ENCODE measurements around the gene PDE4B.

PDE4B gene

DNA sequence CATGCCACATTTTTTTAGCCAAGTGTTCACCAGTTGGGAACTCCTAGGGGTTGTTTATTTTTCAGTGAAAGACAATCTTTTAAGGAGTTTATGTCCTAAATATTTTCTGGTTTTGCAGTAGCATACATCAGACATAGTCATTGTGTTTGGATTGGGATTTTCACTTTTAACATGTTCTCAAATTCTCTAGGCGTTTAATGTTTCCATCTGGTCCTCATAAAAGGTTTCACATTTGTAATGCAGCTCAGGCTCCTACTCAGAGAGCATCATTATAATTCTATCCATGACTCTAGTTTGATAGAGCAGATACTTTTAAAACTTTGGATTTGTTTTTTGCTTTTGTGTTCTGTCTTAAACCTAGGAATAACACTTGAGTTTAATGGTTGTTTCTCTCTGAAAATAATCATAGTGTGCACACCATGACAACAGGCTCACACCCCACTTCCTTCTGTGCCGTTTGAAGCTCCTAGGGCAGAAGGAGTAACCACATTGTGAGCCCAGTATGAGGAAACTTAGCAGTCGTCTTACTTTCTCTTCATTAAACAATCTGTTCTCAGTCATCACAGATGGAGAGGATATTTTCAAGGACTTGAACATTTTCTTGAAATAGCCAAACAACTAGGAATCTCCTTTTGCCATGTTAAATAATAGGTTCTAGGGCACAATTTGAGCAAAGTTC, 219.6 kb downstream of the PDE4B start:
- TF ChIP-seq, protein P1, sequence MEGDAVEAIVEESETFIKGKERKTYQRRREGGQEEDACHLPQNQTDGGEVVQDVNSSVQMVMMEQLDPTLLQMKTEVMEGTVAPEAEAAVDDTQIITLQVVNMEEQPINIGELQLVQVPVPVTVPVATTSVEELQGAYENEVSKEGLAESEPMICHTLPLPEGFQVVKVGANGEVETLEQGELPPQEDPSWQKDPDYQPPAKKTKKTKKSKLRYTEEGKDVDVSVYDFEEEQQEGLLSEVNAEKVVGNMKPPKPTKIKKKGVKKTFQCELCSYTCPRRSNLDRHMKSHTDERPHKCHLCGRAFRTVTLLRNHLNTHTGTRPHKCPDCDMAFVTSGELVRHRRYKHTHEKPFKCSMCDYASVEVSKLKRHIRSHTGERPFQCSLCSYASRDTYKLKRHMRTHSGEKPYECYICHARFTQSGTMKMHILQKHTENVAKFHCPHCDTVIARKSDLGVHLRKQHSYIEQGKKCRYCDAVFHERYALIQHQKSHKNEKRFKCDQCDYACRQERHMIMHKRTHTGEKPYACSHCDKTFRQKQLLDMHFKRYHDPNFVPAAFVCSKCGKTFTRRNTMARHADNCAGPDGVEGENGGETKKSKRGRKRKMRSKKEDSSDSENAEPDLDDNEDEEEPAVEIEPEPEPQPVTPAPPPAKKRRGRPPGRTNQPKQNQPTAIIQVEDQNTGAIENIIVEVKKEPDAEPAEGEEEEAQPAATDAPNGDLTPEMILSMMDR (IDR thresholded peaks at IDR 0.05; ENCODE audit: low read depth, low read length) = no peak
- H3K4me3 ChIP-seq (ENCODE audit: low read depth, low read length) = no peak overlapping the region
- in situ Hi-C loops (cut with HindIII; ENCODE audit: low sequenced_read_pairs) = no loop called here
- DNase-seq (ENCODE audit: low read depth, low spot score) = no peak

DNA sequence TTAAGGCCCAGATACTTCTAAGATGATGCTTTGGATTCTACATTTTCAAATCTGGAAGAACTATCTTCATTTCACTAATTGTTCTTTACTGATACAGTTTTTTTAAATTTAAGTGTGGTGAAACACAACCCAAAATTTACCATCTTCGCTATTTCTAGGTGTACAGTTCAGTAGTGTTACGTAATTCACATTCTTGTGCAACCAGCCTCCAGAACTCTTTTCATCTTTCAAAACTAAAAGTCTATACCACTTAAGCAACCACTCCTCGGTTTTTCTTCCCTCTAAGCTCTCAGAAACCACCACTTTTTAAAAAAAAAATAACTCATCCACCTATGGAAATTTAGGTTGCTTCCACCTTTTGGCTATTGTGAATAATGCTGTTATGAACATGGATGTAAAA, 220.7 kb downstream of the PDE4B start:
- no peak for DNase-seq (ENCODE audit: low read depth, low spot score)
- TF ChIP-seq, protein P1 (IDR thresholded peaks at IDR 0.05; ENCODE audit: low read depth, low read length) = no peak
- in situ Hi-C loops (cut with HindIII; ENCODE audit: low sequenced_read_pairs) = no loop called here
- H3K4me3 ChIP-seq (ENCODE audit: low read depth, low read length) = no peak overlapping the region

DNA sequence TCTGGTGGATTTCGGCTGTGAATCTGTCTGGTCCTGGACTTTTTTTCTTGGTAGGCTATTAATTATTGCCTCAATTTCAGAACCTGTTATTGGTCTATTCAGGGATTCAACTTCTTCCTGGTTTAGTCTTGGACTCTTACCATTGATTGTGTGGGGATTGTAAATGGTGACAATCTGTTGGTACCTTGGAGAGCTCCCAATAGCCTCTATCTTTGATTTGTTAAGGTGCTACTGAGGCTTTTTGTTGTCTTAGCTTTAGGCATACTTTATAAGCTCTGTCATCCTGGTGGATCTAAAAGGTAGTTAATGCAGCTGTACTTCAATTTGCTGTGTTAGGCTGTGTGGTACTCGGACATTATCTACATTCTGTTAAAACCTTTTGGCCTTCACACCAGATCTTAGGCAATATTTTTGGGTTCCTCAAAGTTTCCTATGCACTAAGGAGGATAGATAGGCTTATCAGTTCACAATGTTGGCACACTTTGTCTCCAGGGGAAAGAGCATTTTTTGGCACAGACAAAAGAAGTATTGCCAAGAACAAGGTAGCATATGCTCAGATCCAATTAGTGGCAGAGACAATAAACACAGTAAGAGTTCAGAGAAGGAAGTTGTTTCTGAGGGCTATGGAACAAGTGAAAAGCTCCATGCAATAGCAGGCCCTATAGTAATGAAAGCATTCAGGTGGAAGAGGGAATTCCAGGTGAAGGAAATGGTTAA, 230.4 kb downstream of the PDE4B start:
- H3K4me3 ChIP-seq (ENCODE audit: low read depth, low read length) = no peak overlapping the region
- peak; percentile 26 for DNase-seq (ENCODE audit: low read depth, low spot score)
- in situ Hi-C loops (cut with HindIII; ENCODE audit: low sequenced_read_pairs) = no loop called here
- TF ChIP-seq, protein P1 (IDR thresholded peaks at IDR 0.05; ENCODE audit: low read depth, low read length) = no peak

DNA sequence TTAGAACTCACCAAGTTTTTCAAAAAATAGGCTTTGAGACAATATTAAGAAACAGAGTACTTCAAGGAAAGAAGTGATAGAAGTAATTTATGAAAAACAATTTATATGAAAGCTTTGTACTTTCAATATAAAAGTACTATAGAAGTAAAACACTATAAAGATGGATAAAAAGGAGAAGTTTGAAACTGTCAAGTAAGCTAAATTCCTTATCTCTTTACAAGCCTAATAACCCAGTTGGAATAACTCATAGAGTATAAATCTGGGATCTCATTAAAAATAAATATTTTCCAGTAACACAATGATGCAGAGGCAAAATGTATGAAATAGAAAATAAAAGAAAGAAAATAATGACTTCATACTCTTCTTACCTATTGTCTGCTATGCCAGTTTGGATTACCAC, 232.5 kb downstream of the PDE4B start:
- H3K4me3 ChIP-seq (ENCODE audit: low read depth, low read length) = no peak overlapping the region
- TF ChIP-seq, protein P1 (IDR thresholded peaks at IDR 0.05; ENCODE audit: low read depth, low read length) = no peak
- no peak for DNase-seq (ENCODE audit: low read depth, low spot score)
- in situ Hi-C loops (cut with HindIII; ENCODE audit: low sequenced_read_pairs) = no loop called here

DNA sequence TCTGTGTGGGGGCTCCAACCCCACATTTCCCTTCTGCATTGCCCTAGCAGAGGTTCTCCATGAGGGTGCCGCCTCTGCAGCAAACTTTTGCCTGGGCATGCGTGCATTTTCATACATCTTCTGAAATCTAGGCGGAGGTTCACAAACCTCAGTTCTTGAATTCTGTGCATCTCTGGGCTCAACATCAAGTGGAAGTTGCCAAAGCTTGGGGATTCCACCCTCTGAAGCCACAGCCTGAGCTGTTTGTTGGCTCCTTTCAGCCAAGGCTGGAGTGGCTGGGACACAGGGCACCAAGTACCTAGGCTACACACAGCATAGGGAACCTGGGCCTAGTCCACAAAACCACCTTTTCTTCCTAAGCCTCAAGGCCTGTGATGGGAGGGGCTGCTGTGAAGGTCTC, 235.3 kb downstream of the PDE4B start:
- in situ Hi-C loops (cut with HindIII; ENCODE audit: low sequenced_read_pairs) = no loop called here
- H3K4me3 ChIP-seq (ENCODE audit: low read depth, low read length) = no peak overlapping the region
- no peak for DNase-seq (ENCODE audit: low read depth, low spot score)
- TF ChIP-seq, protein P1 (IDR thresholded peaks at IDR 0.05; ENCODE audit: low read depth, low read length) = no peak

DNA sequence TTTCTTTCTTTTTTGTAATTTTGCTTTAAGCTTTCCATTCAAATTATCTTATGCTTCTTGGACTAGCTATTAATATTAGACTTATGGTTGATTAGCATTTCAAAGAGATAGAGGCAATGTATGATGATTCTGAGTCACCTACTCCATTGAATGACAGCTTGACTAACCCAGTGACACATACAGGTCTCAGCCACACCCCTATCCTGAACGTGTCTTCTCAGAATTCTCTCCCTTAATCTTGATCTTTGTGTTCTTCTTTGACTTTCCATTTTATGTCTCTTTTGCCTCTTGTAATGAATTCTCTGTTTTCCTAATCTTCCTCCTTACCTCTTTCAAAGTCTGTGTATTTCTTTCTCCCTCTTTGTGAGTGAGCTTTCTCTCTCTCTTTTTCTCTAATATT, 241.1 kb downstream of the PDE4B start:
- DNase-seq (ENCODE audit: low read depth, low spot score) = no peak
- in situ Hi-C loops (cut with HindIII; ENCODE audit: low sequenced_read_pairs) = no loop called here
- no peak overlapping the region for H3K4me3 ChIP-seq (ENCODE audit: low read depth, low read length)
- TF ChIP-seq, protein P1 (IDR thresholded peaks at IDR 0.05; ENCODE audit: low read depth, low read length) = no peak

All from astrocyte of the spinal cord (primary cell).